HPDE6-E6E7 (cell line): ENCODE data around the gene KCP.

Experiments
- DNase-seq: peaks from one replicate; pipeline ENCODE4 v3.0.0; 2011; ENCODE audit warnings: missing footprints; ENCODE audit errors: extremely low spot score

KCP gene

DNA sequence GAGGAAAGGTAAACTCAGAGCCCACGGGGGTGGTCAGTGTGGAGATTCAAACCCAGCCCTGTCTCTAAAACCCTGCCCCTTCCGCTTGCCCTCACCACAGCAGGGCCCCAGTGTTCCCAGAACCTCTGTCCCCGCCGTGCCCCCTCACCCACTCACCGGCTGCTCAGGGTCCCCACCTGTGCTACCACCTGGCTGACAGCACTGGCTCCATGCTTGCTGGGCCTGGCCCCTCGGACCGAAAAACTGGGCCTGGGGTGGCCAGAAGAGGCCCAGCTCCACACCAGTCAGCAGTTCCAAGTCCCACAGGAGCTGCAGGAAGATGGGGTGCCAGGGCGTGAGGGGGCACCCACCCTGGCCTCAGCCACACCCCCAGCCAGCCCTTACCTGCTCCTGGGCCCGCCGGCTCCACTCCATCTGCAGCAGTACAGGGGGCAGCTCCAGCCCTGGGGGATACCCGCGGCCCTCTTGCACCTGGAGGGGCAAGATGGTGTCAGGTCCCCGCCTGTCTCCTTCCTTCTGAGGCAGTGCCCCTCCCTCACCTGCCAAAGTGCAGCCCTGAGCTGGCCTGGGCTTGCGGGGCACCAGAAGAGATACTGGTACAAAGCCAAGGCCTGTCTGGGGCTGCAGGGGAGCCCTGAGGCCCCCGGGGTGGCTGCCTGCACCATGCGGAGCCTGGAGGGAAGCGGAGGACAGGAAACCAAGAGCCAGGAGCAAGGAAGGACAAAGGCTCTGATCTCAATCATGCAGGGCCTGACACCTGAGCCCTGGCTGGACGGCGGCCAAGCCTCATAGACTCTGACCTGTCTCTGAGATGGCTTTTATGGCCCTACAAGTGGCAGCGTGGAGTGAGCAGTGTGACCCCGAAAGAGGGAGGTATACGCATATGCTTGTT, 36.1 kb downstream of the KCP start:
- no peak for DNase-seq

DNA sequence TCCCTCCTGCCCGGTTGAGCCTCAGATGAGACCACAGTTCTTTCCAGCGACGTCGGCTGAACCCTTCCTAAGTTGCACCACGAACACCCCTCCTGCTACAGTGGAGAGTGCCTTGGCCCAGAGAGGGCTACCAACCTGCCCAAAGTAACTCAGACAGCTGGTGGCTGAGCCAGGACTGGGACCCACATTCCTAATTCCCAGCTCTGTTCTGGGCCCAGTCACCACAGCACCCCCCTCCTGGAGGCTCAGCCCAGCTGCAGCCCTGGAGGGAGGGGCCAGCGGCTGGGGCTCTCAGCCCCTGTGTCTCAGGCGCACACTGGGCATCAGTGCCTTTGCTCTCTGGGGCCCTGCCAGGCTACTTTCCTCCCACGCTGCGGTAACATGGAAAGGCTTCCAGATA, 37.3 kb downstream of the KCP start:
- DNase-seq = no peak

DNA sequence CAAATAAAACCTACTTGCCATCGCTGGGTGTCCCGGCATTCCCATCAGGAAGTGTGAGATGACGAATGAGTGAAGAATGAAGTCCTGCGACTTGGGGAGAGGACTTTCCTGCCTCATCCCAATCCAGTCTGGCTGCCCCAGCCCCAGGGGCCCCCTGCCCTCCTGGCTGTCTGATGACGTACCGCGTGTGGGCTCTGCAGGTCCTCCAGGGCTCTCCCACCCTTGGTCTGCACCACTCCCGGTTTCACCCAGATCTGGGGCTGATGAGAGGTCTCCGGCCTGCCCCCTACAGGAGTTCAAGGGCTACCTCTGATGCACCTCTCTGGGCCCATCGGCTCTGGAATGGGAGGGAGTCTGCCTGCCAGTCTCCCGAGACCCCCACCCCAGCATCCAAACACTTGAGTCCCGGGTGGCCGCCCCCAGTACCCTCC, 38.1 kb downstream of the KCP start:
- DNase-seq = no peak

DNA sequence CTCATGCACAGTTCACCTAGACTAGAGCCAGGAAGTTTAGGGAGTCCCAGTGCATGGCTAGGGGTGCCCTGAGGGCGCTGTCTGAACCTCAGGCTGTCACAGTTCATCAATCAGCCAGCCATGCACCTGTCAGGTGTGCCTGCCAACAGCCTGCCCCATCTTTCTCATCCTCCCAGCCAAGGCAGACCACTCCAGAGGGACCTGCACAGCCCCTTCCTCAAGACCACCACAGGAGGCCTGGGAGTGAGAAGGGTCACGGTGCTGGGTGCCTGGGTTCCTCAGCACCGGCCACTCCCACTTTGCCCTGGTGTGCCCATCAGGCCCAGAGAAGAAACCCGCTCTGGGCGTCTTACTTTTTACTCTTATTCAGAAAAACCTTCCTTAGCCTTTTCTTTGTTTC, 39.5 kb downstream of the KCP start:
- DNase-seq = no peak

DNA sequence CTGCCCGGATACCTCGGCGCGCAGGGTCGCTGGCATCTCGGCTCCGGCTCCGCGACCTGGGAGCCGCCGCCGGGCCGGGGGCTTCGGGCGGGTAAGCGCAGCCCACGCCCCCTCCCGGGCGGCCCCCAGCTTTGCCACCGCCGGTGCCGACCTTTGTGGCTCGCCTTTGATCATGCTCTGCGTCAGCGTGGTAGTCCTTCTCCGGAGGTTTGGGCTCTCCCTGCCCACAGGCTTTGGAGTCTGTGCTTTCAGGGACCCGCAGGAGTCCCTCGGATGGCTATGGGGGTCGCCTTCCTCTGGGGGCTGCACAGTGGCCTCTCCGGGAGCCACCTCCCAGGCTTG, 40.6 kb downstream of the KCP start:
- DNase-seq = no peak

DNA sequence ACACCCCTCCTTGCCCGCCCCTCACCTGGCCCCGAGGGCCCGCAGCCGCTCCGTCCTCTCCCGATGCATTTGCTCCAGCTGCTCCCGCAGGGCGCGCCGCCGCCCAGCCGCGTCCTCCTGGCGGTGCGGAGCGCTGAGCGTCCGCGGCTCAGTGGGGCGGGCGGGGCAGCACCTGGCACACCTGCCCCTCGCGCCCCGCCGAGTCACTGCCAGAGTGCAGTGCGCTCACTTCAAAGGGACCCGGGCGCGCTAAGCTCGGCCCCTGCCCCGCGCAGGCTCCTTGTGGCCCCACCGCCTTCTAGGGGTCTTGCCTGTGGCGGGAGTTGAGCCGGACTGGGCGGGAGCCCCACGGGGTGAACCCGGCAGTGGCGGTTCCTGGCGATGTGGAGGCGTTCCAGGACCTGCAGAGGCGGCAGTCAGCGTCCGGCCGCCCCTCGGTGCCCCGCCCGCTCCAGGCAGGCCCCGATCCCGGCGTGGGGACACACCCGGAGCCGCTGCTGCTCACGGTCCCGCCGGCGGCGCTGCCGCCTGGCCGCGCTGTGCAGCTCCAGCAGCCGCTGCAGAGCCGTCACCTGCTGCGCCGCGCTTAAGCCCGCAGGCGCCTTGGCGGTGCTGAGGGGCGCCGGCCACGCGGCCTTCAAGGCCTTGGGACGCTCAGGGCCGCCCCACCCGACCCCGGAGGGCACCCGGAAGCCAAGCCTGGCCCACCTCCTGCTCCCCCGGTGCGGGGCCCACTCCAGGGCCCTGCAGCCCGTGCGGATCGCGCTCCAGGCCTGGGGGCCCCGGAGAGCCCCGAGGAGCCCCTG, 41.2 kb downstream of the KCP start:
- DNase-seq = no peak

DNA sequence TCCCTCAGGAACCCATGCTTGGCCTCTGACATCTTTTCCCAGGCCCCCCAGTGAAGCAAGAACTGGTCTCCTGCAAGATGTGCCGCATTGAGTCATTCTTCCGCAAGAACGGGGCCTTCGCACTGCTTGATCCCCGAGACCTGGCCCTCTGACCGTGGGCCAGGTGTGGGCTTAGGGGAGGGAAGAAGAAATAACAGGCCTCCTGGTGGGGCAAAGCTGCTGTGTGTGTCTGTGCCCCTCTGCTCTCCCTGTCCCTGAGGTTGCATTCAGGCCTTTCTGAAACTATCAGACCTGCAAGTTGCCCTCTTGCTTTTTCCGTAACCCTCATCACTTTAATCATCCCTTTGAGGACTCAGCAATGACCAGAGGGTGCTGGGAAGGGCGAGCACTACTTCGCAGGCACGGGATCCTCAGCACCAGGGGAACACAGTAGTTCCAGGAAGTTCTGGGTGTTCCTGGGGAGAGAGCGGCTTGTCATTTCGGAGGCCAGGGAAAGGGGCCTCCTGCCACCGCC, 41.8 kb downstream of the KCP start:
- DNase-seq = no peak

DNA sequence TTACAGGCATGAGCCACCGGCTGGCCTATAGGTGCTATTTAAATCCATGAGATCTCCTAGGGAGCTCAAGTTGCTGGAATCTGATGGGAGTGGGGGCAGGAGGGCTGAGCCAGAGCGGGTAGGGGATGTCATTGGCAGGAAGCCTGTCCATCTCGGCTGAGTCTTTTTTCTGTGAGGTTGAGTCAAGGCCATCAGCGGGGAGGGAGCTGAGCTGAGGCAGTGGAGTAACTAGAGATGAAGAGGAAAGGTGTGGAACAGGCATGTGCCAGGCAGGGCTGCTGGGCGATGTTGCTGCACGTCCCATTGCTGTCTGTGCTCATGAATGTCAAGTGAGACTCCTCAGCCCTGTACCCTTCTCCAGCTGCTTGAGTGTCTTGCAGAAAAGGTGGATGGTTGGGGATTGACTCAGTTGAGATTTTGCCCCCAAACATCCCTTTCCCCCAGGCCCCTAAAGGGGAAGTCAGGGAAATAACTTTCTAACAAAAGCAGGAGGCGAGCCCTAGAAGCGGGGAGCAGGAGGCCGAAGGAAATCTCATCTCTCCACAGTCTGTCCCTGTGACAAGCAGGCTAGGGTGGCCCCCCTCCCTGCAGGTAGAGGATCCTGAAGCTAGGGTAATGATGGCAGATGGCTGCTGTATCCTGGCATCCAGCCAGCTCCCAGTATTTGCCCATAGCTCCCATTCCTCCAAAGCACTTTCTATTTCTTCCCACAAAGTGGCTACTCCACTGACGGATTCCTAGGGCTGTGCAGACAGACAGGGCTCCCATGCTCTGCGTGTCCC, 42.5 kb downstream of the KCP start:
- peak; percentile 71 for DNase-seq

DNA sequence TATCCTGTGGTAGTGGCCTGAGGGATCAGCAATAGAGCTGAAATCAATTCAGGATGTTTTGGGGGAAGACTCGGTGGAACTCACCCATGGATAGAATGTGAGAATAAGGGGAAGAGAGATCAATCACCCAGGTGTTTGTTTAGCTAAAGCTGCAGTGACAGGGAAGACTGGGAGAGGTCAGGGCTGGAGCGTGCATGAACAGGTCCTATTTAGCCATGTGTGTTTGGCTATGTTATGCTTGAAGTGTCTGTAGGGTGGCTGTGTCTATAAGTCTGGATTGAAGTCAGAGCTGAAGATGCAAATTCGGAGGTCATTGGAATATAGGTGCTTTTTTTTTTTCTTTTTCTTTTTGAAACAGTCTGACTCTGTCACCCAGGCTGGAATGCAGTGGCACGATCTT, 43.3 kb downstream of the KCP start:
- DNase-seq = no peak

DNA sequence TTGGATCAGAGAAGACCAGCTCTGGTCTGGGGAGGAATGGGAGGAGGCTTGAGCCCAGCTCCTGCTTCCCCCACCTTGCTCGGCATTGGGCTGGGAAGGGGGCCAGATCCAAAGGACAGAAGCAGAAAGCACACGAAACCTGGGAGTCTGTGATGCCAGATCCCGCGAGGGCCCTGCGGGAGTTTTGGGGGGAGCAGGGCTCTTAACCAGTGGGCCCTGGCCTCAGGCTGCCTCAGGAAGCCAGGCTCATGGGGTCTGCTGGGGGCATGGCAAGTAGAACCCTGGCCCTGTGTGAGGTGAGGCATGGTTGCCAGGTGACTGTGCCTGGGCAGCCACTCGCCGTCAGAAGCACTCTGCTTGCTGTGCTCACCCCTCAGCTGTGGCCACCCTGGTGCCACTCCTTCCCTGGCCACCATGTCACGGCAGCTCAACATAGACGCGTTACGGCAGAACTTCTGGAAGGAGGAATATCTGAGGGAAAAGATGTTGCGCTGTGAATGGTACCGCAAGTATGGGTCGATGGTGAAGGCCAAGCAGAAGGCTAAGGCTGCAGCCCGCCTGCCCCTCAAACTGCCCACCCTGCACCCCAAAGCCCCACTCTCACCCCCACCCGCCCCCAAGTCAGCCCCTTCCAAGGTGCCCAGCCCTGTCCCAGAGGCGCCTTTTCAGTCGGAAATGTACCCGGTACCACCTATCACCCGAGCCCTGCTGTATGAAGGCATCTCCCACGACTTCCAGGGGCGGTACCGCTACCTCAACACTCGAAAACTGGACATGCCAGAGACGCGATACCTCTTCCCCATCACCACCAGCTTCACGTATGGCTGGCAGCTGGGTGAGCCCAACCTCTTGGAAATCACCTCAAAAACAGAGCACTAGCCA, 44.3 kb downstream of the KCP start:
- DNase-seq = no peak

DNA sequence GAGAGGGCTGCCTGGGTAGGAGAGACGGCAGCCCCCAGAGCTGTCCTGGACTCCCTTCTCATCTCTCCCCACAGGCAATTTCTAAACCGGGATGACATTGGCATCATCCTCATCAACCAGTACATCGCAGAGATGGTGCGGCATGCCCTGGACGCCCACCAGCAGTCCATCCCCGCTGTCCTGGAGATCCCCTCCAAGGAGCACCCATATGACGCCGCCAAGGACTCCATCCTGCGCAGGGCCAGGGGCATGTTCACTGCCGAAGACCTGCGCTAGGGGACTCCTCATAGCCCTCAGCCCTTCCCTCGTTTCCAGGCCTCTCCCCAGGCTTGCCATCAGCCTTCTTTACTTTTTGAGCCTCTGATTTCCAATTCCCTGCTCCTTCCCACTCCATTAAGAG, 45.2 kb downstream of the KCP start:
- no peak for DNase-seq

DNA sequence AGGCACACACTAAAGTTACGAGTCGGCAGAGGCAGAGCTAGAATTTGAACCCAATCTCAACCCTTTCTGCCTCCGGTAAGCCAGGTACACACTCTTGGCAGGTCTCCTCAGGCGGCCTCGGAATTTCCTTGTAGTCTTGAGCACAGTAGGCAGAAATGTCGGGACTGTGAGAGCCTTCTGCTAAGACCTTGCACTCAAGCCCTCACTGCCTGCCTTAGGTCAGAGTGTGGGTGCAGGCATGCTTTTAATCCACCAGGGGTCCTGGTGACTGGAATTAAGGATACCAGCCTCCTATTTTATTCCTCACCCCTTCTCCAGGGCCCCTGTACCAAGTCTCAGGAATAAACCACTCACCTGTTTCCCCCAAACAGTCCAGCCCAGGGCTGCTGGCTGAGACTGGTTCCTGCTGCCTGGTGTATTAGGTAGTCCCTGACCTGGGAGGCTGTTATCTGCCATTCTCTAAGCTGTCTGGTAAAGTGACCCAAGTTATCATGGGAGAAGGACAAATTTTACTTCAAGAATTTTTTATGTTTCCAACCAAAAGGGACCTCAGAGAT, 47.0 kb downstream of the KCP start:
- no peak for DNase-seq

DNA sequence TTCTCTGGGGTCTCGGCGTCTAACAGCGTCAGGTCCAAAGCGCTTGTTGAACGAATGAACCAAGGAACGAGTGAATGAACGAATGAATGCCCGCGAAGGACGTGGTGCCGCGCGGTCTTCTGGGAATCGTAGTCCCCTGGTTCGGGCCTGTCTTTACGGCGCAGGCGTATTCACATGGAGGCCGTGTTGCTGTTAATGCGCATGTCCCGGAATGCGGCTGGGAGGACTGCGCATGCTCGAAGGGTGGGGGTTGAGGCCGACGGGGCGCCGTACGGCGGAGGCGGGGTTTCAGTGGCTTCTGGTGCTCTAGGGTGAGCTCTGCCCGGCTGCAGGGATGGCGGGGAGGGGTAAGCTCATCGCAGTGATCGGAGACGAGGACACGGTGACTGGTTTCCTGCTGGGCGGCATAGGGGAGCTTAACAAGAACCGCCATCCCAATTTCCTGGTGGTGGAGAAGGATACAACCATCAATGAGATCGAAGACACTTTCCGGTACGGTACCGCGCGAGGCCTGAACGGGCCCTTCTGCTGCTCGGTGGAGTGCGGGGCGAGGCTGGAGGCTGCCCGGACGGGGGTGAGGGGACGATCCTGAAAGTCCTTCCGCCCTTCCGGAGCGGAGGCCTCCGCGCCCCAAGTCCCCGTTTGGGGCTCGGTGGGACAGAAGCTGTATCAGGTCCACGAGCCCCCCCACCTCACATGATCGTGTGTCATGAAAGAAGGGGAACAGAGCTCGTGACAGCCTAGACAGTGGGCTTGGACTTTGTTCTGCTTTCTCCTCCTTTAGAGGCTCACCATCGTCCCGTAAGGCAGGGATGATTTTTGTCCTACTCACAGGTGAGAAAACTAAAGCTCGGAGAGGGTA, 47.7 kb downstream of the KCP start, which contains the start of gene ATP6V1F:
Gene ATP6V1F, plus strand, starts transcription at position 286 of the 862 bp plus-strand sequence. Its CDS starts 49 bp downstream, at position 335.
- peak; percentile 96 for DNase-seq

DNA sequence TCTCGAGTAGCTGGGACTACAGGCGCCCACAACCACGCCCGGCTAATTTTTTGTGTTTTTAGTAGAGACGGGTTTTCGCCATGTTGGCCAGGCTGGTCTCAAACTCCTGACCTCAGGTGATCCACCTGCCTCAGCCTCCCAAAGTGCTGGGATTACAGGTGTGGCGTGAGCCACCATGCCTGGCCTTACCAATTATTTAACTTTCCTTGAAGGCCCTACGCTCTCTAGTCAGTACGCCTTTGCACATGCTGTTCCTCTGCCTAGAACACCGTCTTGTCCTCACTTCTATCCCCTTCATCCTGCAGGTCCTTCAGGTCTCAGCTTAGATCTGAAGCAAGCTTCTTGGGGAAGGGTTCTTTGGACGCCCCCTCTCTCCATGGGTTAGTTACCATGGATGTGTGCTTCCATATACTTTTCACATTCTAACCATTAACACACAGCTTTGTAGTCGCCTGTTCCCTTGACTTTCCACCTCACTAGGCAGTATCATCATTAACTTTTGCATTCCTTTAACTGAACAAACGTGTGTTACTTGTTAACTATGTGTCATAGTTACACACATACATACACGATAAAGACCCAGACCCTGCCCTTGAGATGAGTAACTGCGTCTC, 48.4 kb downstream of the KCP start:
- no peak for DNase-seq

DNA sequence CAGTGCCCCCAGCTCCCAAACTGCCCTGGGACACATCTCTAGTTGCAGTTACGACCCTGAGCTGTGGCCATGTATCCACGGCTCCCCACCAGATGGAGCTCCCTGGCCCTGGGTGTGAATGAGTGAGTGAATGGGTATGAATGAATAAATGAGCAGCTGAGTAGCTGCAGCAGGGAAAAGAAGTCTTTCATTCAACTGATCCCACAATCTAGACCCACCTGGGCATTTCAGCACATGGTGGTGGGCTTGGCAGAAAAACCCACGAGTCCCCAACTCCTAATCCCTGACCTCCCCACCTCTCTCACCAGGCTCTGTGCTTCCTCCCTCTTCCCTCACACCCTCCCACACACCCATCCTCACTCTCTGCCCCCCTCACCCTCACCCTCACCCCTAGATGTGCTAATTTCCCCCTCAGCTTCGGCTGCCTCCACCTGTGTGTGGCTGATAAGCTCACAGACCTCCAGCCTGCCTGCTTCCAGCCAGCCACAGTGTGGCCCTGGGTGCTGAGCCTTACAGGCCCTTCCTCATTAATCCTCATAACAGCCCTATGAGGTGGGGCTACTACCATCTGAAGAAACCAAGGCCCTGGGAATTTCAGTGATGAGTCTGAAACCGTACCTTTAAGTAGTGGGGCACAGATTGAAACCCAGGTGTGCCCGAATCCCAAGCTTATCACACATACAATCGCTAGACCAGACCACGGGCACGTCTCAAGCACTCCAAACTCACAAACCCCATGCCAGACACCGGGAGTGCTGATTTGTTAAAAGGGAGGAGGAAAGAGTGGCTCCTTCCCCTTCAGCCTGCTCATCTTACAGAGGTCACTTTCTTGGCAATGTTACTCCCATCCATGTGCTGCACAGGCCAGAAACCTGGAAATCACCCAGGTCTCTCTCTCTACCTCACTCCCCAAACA, 50.1 kb downstream of the KCP start:
- DNase-seq = no peak

DNA sequence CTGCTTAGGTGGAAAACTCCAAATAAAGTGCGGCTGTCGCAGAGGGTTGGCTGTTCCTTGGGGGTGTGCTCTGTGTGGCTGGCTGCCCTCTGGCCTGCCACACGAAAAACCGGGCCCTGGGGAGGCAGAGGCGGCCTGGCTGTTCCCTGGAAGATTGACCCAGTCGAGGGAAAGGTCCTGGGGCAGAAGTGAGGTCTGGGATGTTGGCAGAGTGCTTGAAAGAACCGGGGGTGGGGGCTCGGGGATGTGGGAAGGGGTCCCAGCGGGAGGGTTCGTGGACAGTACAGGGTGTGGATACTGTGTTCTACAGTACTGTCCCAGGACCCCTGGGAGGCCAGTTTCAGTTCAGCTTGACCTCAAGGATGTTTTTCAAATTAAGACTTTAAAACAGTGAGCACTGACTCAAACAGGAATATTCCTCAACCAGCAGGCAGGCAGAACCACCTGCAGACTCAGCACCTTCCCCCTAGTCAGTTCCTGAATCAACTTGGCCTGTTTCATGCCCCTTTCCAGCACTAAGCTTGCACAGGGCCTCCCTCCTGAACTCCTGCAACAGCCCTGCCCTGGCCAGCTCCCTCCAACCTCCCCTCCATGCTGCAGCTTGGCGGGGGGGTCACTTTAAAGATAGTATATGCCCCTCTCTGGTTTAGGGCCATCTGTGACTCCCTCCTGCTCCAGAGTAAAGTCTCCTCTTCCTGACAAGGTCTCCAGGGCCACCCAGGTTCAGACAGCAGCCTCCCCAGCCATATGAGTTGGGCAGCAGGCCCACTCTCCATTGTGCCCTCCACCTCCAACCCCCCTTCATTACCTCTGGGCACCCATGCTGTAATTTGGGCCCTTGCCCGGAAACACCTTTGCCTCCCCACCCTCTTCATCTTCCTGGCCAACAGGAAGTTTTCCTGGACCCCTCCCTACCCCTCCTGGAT, 51.0 kb downstream of the KCP start:
- no peak for DNase-seq
